ENCODE measurements around the gene TRIM72.
"Not testable (repeated sequence)": the region's sequence is repeated elsewhere in the genome, so short reads cannot be mapped to it uniquely, and the experiment has no call there.

TRIM72 gene

GRCh38 chr16:31242206-31242605 is 28.3 kb downstream of the TRIM72 start:
- Histone ChIP-seq H3K9me3 (ENCODE audit: control insufficient read depth, low read length) (no peaks in the 10 kb centered on the region), H3K27ac (ENCODE audit: low read depth, low read length, severe bottlenecking) (no peak overlapping the region), H3K4me3 (ENCODE audit: extremely low read depth, insufficient read depth, low read length, poor library complexity, severe bottlenecking) (no peak overlapping the region), H3K36me3 (ENCODE audit: control insufficient read depth, insufficient read depth, low read length) (no peaks in the 10 kb centered on the region), H3K4me1 (ENCODE audit: control insufficient read depth, insufficient read depth, low read length, poor library complexity, severe bottlenecking) (no peaks in the 10 kb centered on the region)
- 83 to 86% methylated on average over 3 of the region's 6 CpGs for WGBS, 2 experiments (ENCODE audit: insufficient coverage in 2 of 2)

GRCh38 chr16:31243734-31244670 is 30.1 kb downstream of the TRIM72 start:
- H3K9me3 ChIP-seq (ENCODE audit: control insufficient read depth, low read length), result no peaks in the 10 kb centered on the region
- H3K4me3 ChIP-seq (ENCODE audit: extremely low read depth, insufficient read depth, low read length, poor library complexity, severe bottlenecking), result no peak overlapping the region
- WGBS, 2 experiments (ENCODE audit: insufficient coverage in 2 of 2), result 74 to 75% methylated on average over 6 to 7 of the region's 9 CpGs
- H3K4me1 ChIP-seq (ENCODE audit: control insufficient read depth, insufficient read depth, low read length, poor library complexity, severe bottlenecking), result no peaks in the 10 kb centered on the region
- no peak overlapping the region for H3K27ac ChIP-seq (ENCODE audit: low read depth, low read length, severe bottlenecking)
- H3K36me3 ChIP-seq (ENCODE audit: control insufficient read depth, insufficient read depth, low read length), result no peaks in the 10 kb centered on the region

GRCh38 chr16:31245598-31245997 is 31.7 kb downstream of the TRIM72 start:
- not testable (repeated sequence) for H3K27ac ChIP-seq (ENCODE audit: low read depth, low read length, severe bottlenecking); H3K9me3 ChIP-seq (ENCODE audit: control insufficient read depth, low read length); H3K4me1 ChIP-seq (ENCODE audit: control insufficient read depth, insufficient read depth, low read length, poor library complexity, severe bottlenecking); H3K36me3 ChIP-seq (ENCODE audit: control insufficient read depth, insufficient read depth, low read length); H3K4me3 ChIP-seq (ENCODE audit: extremely low read depth, insufficient read depth, low read length, poor library complexity, severe bottlenecking)
- 35 to 39% methylated on average over 2 to 6 of the region's 8 CpGs for WGBS, 2 experiments (ENCODE audit: insufficient coverage in 2 of 2)

GRCh38 chr16:31246296-31246695 is 32.4 kb downstream of the TRIM72 start:
- Histone ChIP-seq H3K4me1 (ENCODE audit: control insufficient read depth, insufficient read depth, low read length, poor library complexity, severe bottlenecking) (no peaks in the 10 kb centered on the region), H3K36me3 (ENCODE audit: control insufficient read depth, insufficient read depth, low read length) (no peaks in the 10 kb centered on the region)
- 87 to 89% methylated on average over 3 of the region's 3 CpGs for WGBS, 2 experiments (ENCODE audit: insufficient coverage in 2 of 2)

GRCh38 chr16:31248344-31248743 is 34.4 kb downstream of the TRIM72 start:
- no peaks in the 10 kb centered on the region for H3K36me3 ChIP-seq (ENCODE audit: control insufficient read depth, insufficient read depth, low read length)
- H3K4me1 ChIP-seq (ENCODE audit: control insufficient read depth, insufficient read depth, low read length, poor library complexity, severe bottlenecking), result no peaks in the 10 kb centered on the region
- H3K4me3 ChIP-seq (ENCODE audit: extremely low read depth, insufficient read depth, low read length, poor library complexity, severe bottlenecking), result no peak overlapping the region
- WGBS, 2 experiments (ENCODE audit: insufficient coverage in 2 of 2), result 84 to 94% methylated on average over 3 of the region's 5 CpGs
- H3K27ac ChIP-seq (ENCODE audit: low read depth, low read length, severe bottlenecking), result no peak overlapping the region
- no peaks in the 10 kb centered on the region for H3K9me3 ChIP-seq (ENCODE audit: control insufficient read depth, low read length)

More at GRCh38 chr16:31246296-31246695, 32.4 kb downstream of the TRIM72 start:
- Histone ChIP-seq H3K27ac (ENCODE audit: low read depth, low read length, severe bottlenecking) (no peak overlapping the region), H3K4me3 (ENCODE audit: extremely low read depth, insufficient read depth, low read length, poor library complexity, severe bottlenecking) (no peak overlapping the region), H3K9me3 (ENCODE audit: control insufficient read depth, low read length) (no peaks in the 10 kb centered on the region)

- WGBS, 2 experiments (ENCODE audit: insufficient coverage in 2 of 2), result 91 to 96% methylated on average over 5 to 7 of the region's 7 CpGs
- no peak overlapping the region for H3K27ac ChIP-seq (ENCODE audit: low read depth, low read length, severe bottlenecking)
- H3K4me3 ChIP-seq (ENCODE audit: extremely low read depth, insufficient read depth, low read length, poor library complexity, severe bottlenecking), result no peak overlapping the region
- H3K36me3 ChIP-seq (ENCODE audit: control insufficient read depth, insufficient read depth, low read length), result no peaks in the 10 kb centered on the region
- H3K9me3 ChIP-seq (ENCODE audit: control insufficient read depth, low read length), result no peaks in the 10 kb centered on the region
- H3K4me1 ChIP-seq (ENCODE audit: control insufficient read depth, insufficient read depth, low read length, poor library complexity, severe bottlenecking), result no peaks in the 10 kb centered on the region
These were observed 37.0 kb downstream of the TRIM72 start for GRCh38 chr16:31250782-31251384.

- H3K27ac ChIP-seq (ENCODE audit: low read depth, low read length, severe bottlenecking), result no peak overlapping the region
- 87 to 100% methylated on average over 4 to 5 of the region's 5 CpGs for WGBS, 2 experiments (ENCODE audit: insufficient coverage in 2 of 2)
- H3K4me1 ChIP-seq (ENCODE audit: control insufficient read depth, insufficient read depth, low read length, poor library complexity, severe bottlenecking), result no peaks in the 10 kb centered on the region
- no peaks in the 10 kb centered on the region for H3K9me3 ChIP-seq (ENCODE audit: control insufficient read depth, low read length)
- H3K4me3 ChIP-seq (ENCODE audit: extremely low read depth, insufficient read depth, low read length, poor library complexity, severe bottlenecking), result no peak overlapping the region
- H3K36me3 ChIP-seq (ENCODE audit: control insufficient read depth, insufficient read depth, low read length), result no peaks in the 10 kb centered on the region
These were observed 37.5 kb downstream of the TRIM72 start for GRCh38 chr16:31251435-31251834.

GRCh38 chr16:31253642-31254045 is 39.7 kb downstream of the TRIM72 start:
- no peaks in the 10 kb centered on the region for H3K4me1 ChIP-seq (ENCODE audit: control insufficient read depth, insufficient read depth, low read length, poor library complexity, severe bottlenecking)
- H3K4me3 ChIP-seq (ENCODE audit: extremely low read depth, insufficient read depth, low read length, poor library complexity, severe bottlenecking), result no peak overlapping the region
- WGBS, 2 experiments (ENCODE audit: insufficient coverage in 2 of 2), result 81 to 100% methylated on average over 4 to 5 of the region's 5 CpGs
- no peak overlapping the region for H3K27ac ChIP-seq (ENCODE audit: low read depth, low read length, severe bottlenecking)
- no peaks in the 10 kb centered on the region for H3K36me3 ChIP-seq (ENCODE audit: control insufficient read depth, insufficient read depth, low read length)
- no peaks in the 10 kb centered on the region for H3K9me3 ChIP-seq (ENCODE audit: control insufficient read depth, low read length)

GRCh38 chr16:31256466-31256865 is 42.5 kb downstream of the TRIM72 start:
- no peak overlapping the region for H3K27ac ChIP-seq (ENCODE audit: low read depth, low read length, severe bottlenecking)
- no peak overlapping the region for H3K4me3 ChIP-seq (ENCODE audit: extremely low read depth, insufficient read depth, low read length, poor library complexity, severe bottlenecking)
- no peaks in the 10 kb centered on the region for H3K36me3 ChIP-seq (ENCODE audit: control insufficient read depth, insufficient read depth, low read length)
- WGBS, 2 experiments (ENCODE audit: insufficient coverage in 2 of 2), result 90 to 91% methylated on average over 6 to 8 of the region's 8 CpGs
- no peaks in the 10 kb centered on the region for H3K4me1 ChIP-seq (ENCODE audit: control insufficient read depth, insufficient read depth, low read length, poor library complexity, severe bottlenecking)
- no peaks in the 10 kb centered on the region for H3K9me3 ChIP-seq (ENCODE audit: control insufficient read depth, low read length)

GRCh38 chr16:31258366-31258765 is 44.4 kb downstream of the TRIM72 start:
- whole genome bisulfite sequencing, 2 experiments (ENCODE audit: insufficient coverage in 2 of 2), result 71 to 85% methylated on average over 1 to 3 of the region's 4 CpGs
- H3K4me3 ChIP-seq (ENCODE audit: extremely low read depth, insufficient read depth, low read length, poor library complexity, severe bottlenecking), result no peak overlapping the region
- no peaks in the 10 kb centered on the region for H3K4me1 ChIP-seq (ENCODE audit: control insufficient read depth, insufficient read depth, low read length, poor library complexity, severe bottlenecking)
- H3K9me3 ChIP-seq (ENCODE audit: control insufficient read depth, low read length), result no peaks in the 10 kb centered on the region
- H3K36me3 ChIP-seq (ENCODE audit: control insufficient read depth, insufficient read depth, low read length), result no peaks in the 10 kb centered on the region
- no peak overlapping the region for H3K27ac ChIP-seq (ENCODE audit: low read depth, low read length, severe bottlenecking)
